K562 (cell line): ENCODE results near the gene ERGIC1. TPM values are rescaled to one million over a fixed set of nuclear protein-coding genes. Genes with fewer than 3 reads are reported as not detected.

ENCODE experiments used
- ATAC-seq: fragments of 200-7000 bp; cut with Tn5 transposase; 3 replicates; pipeline ENCODE4 v1.9.1; 2020; ENCODE audit warnings: moderate library complexity
- BruUV-seq: library from RNA; stranded (reverse); fragments of 400-500 nt; replicated peaks from 2 replicates; lab custom pipeline; 2021; lab: Mats Ljungman, UMichigan
- CTCF ChIA-PET: fragments of 300-600 bp; formaldehyde crosslinking; extraction: SDS; loops from one replicate; lab custom pipeline; 2021; ENCODE audit warnings: low intra/inter-chr PET ratio; lab: Yijun Ruan, JAX
- POLR2A ChIA-PET: fragments of 300-600, 350-650 bp; sonication (Branson Sonifier 250); formaldehyde crosslinking; extraction: SDS; loops from one replicate; lab custom pipeline; 2021; ENCODE audit warnings: antibody characterized with exemption, inconsistent platforms; lab: Yijun Ruan, JAX
- DNase-seq, 4 experiments: peaks; one replicate each; pipeline versions ENCODE4 v3.0.0 to v3.0.0-alpha.2; 2011 to 2018; ENCODE audit warnings: low spot score in 3 of 4, mixed read lengths in 3 of 4; ENCODE audit errors: extremely low read depth in 1 of 4
- FAIRE-seq: peaks from 2 replicates; lab custom pipeline; 2011; peaks lifted over from hg19 to GRCh38; lab: Jason Lieb, UNC
- H2AFZ ChIP-seq: 2 replicates; pipeline ENCODE4 v1.6.0; 2011; ENCODE audit warnings: low read depth, low read length, control low read depth, inconsistent platforms
- H3K27ac ChIP-seq: fragments of 200-600 bp; 3 replicates; pipeline ENCODE4 v1.8.0; 2011; ENCODE audit warnings: low read depth, mild to moderate bottlenecking, control low read depth, inconsistent platforms, low read length, moderate library complexity, mixed read lengths; ENCODE audit errors: extremely low read depth
- H3K27me3 ChIP-seq, 2 experiments: fragments of 300-600 bp in 1 of 2; 2 replicates in 1 of 2; 3 replicates in 1 of 2; pipeline versions ENCODE4 v1.6.0 to v1.8.0; 2011; ENCODE audit warnings: inconsistent platforms in 2 of 2, low read length in 2 of 2, mild to moderate bottlenecking in 1 of 2, mixed read lengths in 1 of 2, moderate library complexity in 1 of 2; ENCODE audit not compliant: control insufficient read depth in 2 of 2, insufficient read depth in 2 of 2
- H3K36me3 ChIP-seq: fragments of 300-600 bp; 3 replicates; pipeline ENCODE4 v1.8.0; 2011; ENCODE audit warnings: mild to moderate bottlenecking, low read length, inconsistent platforms; ENCODE audit not compliant: control insufficient read depth, insufficient read depth
- H3K4me1 ChIP-seq, 2 experiments: fragments of 200-600 bp in 1 of 2; replicated peaks in 1 of 2; 2 replicates in 1 of 2; 3 replicates in 1 of 2; pipeline versions ENCODE4 v1.5.1 to v1.8.0; 2011; ENCODE audit warnings: inconsistent platforms in 2 of 2, low read length in 2 of 2, mild to moderate bottlenecking in 1 of 2, mixed read lengths in 1 of 2, moderate library complexity in 1 of 2; ENCODE audit not compliant: control insufficient read depth in 2 of 2, insufficient read depth in 2 of 2
- H3K4me2 ChIP-seq: 2 replicates; pipeline ENCODE4 v1.6.1; 2011; ENCODE audit warnings: low read length, control low read depth, inconsistent platforms, mixed read lengths; ENCODE audit not compliant: insufficient read depth
- H3K4me3 ChIP-seq: fragments of 200-600 bp; sonication (generic), shearing (Covaris generic); 2 replicates; pipeline ENCODE4 v1.5.1; 2016; ENCODE audit warnings: control low read depth, inconsistent platforms
- H3K79me2 ChIP-seq: fragments of 200-600 bp; 3 replicates; pipeline ENCODE4 v1.8.0; 2011; ENCODE audit warnings: low read length, inconsistent platforms; ENCODE audit not compliant: control insufficient read depth, insufficient read depth
- H3K9ac ChIP-seq, 2 experiments: 2 replicates each; pipeline versions ENCODE4 v1.6.0 to v1.6.1; 2011; ENCODE audit warnings: low read depth in 2 of 2, low read length in 2 of 2, control low read depth in 1 of 2, inconsistent platforms in 1 of 2, mild to moderate bottlenecking in 1 of 2, mixed read lengths in 1 of 2; ENCODE audit not compliant: insufficient read depth in 1 of 2
- H3K9me1 ChIP-seq: one replicate; pipeline ENCODE4 v1.6.0; 2011; ENCODE audit warnings: inconsistent platforms, mild to moderate bottlenecking, low read length, moderate library complexity; ENCODE audit not compliant: control insufficient read depth, insufficient read depth
- H3K9me3 ChIP-seq: replicated peaks from 2 replicates; pipeline ENCODE4 v1.5.1; 2011; ENCODE audit warnings: low read depth, low read length, inconsistent platforms; ENCODE audit not compliant: control insufficient read depth, insufficient read depth
- H4K20me1 ChIP-seq: replicated peaks from 2 replicates; pipeline ENCODE4 v1.6.1; 2011; ENCODE audit warnings: low read length, inconsistent platforms, mixed read lengths; ENCODE audit not compliant: control insufficient read depth, insufficient read depth
- BRD4 ChIP-seq: fragments of 200-600 bp; sonication (generic); IDR thresholded peaks from 2 replicates; pipeline ENCODE4 v1.6.1; 2017; ENCODE audit warnings: inconsistent platforms
- SAFB ChIP-seq: fragments of 200-400 bp; formaldehyde crosslinking; IDR thresholded peaks from 2 replicates; pipeline ENCODE4 v1.6.1; 2017; ENCODE audit warnings: low read depth, low read length, borderline replicate concordance
- SFPQ ChIP-seq: fragments of 200-400 bp; formaldehyde crosslinking; IDR thresholded peaks from 2 replicates; pipeline ENCODE4 v1.6.1; 2017; ENCODE audit warnings: mild to moderate bottlenecking, low read depth, low read length, moderate library complexity
- ZNF23 ChIP-seq: fragments of 250-450 bp; sonication (Bioruptor Pico); IDR thresholded peaks from 2 replicates; pipeline ENCODE4 v1.4.0; 2020; ENCODE audit warnings: mild to moderate bottlenecking
- ZNF263 ChIP-seq: sonication (generic); formaldehyde crosslinking; IDR thresholded peaks from 2 replicates; pipeline ENCODE4 v1.8.0; 2022; ENCODE audit warnings: mild to moderate bottlenecking, missing genetic modification reagents, borderline replicate concordance
- ZNF77 ChIP-seq: fragments of 250-450 bp; sonication (Bioruptor Pico); IDR thresholded peaks from 2 replicates; pipeline ENCODE4 v1.5.0; 2020
- WGBS: fragments of 100-300 bp; shearing (Covaris generic); methylation state at CpG from one replicate; pipeline ENCODE4 v1.1.6; 2016; ENCODE audit warnings: low coverage, mixed read lengths; ENCODE audit not compliant: insufficient coverage; ENCODE audit errors: missing lambda C conversion rate; 5-methylcytosine and 5-hydroxymethylcytosine counted together
- in situ Hi-C: fragments of 300-500 bp; cut with MboI; formaldehyde crosslinking; loops from 4 replicates; pipeline ENCODE4 v1.15.0; 2018; ENCODE audit warnings: inconsistent platforms, mixed read lengths
- intact Hi-C: fragments of 100-400 bp; cut with micrococcal nuclease; formaldehyde crosslinking; loops from 2 replicates; pipeline ENCODE4 v1.14.2; 2022
- polyA plus RNA-seq, 8 experiments: library from polyadenylated mRNA; depleted of rRNA in 4 of 8; stranded (reverse) in 5 of 8; unstranded in 3 of 8; fragments of >200 nt; fragmentation: Nextera tagmentation in 2 of 8; fragmentation: Illumina TruSeq in 1 of 8; extraction: Ambion mirVana in 2 of 8; extraction: Trizol in 1 of 8; gene quantifications; 2 replicates each; pipeline versions ENCODE4 v1.2.1 to v1.2.3, GENCODE V29; 2011 to 2014; ENCODE audit warnings: inconsistent platforms in 1 of 8, missing spikeins in 1 of 8
- total RNA-seq, 7 experiments: library from RNA; depleted of rRNA in 6 of 7; stranded (reverse); fragments of >200 nt in 6 of 7; fragmentation: Illumina TruSeq in 2 of 7; extraction: Trizol in 2 of 7; gene quantifications; 2 replicates each; pipeline versions ENCODE4 v1.2.1 to v1.2.3, GENCODE V29; 2011 to 2021; ENCODE audit warnings: low replicate concordance in 1 of 7
- TF ChIP-seq, protein P1 (sequence below): fragments of 250-450 bp; sonication (Bioruptor Pico); IDR thresholded peaks from 2 replicates; pipeline ENCODE4 v1.8.0; 2022; ENCODE audit warnings: moderate library complexity, mild to moderate bottlenecking, inconsistent platforms

Gene ERGIC1
- total and polyA plus RNA-seq, 9 of the 15 experiments (the other 6 are each of a cell fraction or from before 2014, with no cell fraction given), result 5.5 to 68.4 (median 36.4) TPM

DNA sequence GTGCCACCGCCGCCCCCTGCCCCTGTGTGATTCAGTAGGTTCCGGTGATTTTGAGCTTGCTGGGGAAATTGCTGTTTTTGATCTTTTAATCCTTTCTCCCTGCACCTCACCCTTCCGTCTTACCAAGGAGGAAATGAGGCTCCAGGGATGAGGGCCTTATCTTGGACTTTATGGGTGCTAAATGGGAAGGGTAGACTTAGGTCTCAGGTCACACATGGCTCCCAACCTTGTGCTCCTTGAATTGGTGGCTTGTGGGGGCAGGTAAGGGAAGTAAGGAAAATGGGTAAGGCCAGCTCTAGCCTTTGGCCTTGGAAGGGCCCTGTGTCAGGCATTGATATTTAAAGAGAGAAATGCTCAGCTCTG is 1.9 kb downstream of the ERGIC1 start:
- ChIA-PET CTCF (no interaction called here), POLR2A (interaction anchor here (1.1 to 3.3 kb wide), 3 partner anchors 9 to 66 kb away, joined by 4 to 17 read pairs (median 8); no protein-coding TSS in a partner anchor)
- intact Hi-C loops, result no loop called here
- TF ChIP-seq ZNF263 (0 out of 2 replicates have a peak, but pooled peaks have one; percentile 16), BRD4 (no peak)
- Histone ChIP-seq H3K4me3 (no peak overlapping the region), H3K9me3 (no peaks in the 10 kb centered on the region), H3K4me2 (no peak overlapping the region), H3K79me2 (peaks cover 17% of the 10 kb centered on the region), H2AFZ (no peak overlapping the region), H3K36me3 (peaks cover 7% of the 10 kb centered on the region; the same call in 2 of the 3 replicates), H3K9ac (peak overlapping the region in 1 of 2 experiments; percentile 38; a peak in 1 of 4 replicates), H3K27ac (no peak overlapping the region), H3K27me3 (no peaks in the 10 kb centered on the region), H4K20me1 (no peaks in the 10 kb centered on the region), H3K9me1 (no peaks in the 10 kb centered on the region), H3K4me1 (peaks cover 9 to 36% of the 10 kb centered on the region in 2 experiments)
- no peak for FAIRE-seq
- ATAC-seq, result no peak
- in situ Hi-C loops, result no loop called here
- DNase-seq, result no peak
- 97% methylated on average over 4 of the region's 4 CpGs for WGBS
- no TSS peak for BruUV-seq

GRCh38 chr5:172837640-172838039 is 3.6 kb downstream of the ERGIC1 start:
- intact Hi-C loops, result no loop called here
- CTCF ChIA-PET, result no interaction called here

More at GRCh38 chr5:172837640-172838039, 3.6 kb downstream of the ERGIC1 start:
- Histone ChIP-seq H3K79me2 (peaks cover 17% of the 10 kb centered on the region), H3K4me3 (no peak overlapping the region), H3K36me3 (peaks cover 8% of the 10 kb centered on the region; the same call in 2 of the 3 replicates), H3K4me1 (peaks cover 9 to 36% of the 10 kb centered on the region in 2 experiments), H3K27me3 (no peaks in the 10 kb centered on the region), H3K9me1 (no peaks in the 10 kb centered on the region), H3K4me2 (no peak overlapping the region), H2AFZ (no peak overlapping the region), H3K9ac (peak overlapping the region in 1 of 2 experiments; percentile 50; a peak in 1 of 4 replicates), H3K9me3 (no peaks in the 10 kb centered on the region), H4K20me1 (no peaks in the 10 kb centered on the region), H3K27ac (no peak overlapping the region)
- no TSS peak for BruUV-seq
- ATAC-seq (no peak), FAIRE-seq (no peak), DNase-seq (no peak)
- POLR2A ChIA-PET, result interaction anchor here (3.3 kb wide), 1 partner anchor 68 kb away, joined by 17 read pairs; no protein-coding TSS in a partner anchor
- WGBS, result 76% methylated on average over 6 of the region's 7 CpGs
- TF ChIP-seq ZNF23 (CRISPR knock-in tag) (no peak), ZNF77 (CRISPR knock-in tag) (no peak), SAFB (no peak), SFPQ (no peak)
- TF ChIP-seq, protein P1, sequence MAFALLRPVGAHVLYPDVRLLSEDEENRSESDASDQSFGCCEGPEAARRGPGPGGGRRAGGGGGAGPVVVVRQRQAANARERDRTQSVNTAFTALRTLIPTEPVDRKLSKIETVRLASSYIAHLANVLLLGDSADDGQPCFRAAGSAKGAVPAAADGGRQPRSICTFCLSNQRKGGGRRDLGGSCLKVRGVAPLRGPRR (CRISPR knock-in tag), result no peak
- in situ Hi-C loops, result no loop called here
